A673 (cell line): Measurements from ENCODE around the gene C4BPA. TPM values are rescaled to one million over a fixed set of nuclear protein-coding genes. Genes with fewer than 3 reads are reported as not detected.

Source experiments
- BruUV-seq: library from RNA; stranded (reverse); fragments of 400-500 nt; replicated peaks from 2 replicates; lab custom pipeline; 2021; lab: Mats Ljungman, UMichigan
- CTCF ChIA-PET: fragments of 300-600 bp; sonication (Branson Sonifier 250); formaldehyde crosslinking; loops from one replicate; lab custom pipeline; 2022; ENCODE audit warnings: antibody characterized with exemption; lab: Charles Lee
- POLR2A ChIA-PET: fragments of 300-600 bp; sonication (Branson Sonifier 250); formaldehyde crosslinking; loops from one replicate; lab custom pipeline; 2022; ENCODE audit warnings: antibody characterized with exemption; ENCODE audit not compliant: low non-redundant PET; lab: Charles Lee
- DNase-seq: peaks from one replicate; pipeline ENCODE4 v3.0.0-alpha.2; 2015; ENCODE audit warnings: low spot score
- H3K27ac ChIP-seq: fragments of 200-600 bp; sonication (generic); 2 replicates; pipeline ENCODE4 v1.5.1; 2016; ENCODE audit warnings: mixed run types, low read depth, mild to moderate bottlenecking, mixed read lengths, antibody characterized with exemption, low read length; ENCODE audit not compliant: poor library complexity, severe bottlenecking
- H3K27me3 ChIP-seq: fragments of 200-600 bp; sonication (generic); replicated peaks from 2 replicates; pipeline ENCODE4 v1.6.1; 2017; ENCODE audit warnings: mixed run types, low read depth, mild to moderate bottlenecking, mixed read lengths, antibody characterized with exemption, low read length; ENCODE audit not compliant: insufficient read depth, poor library complexity
- H3K36me3 ChIP-seq: fragments of 200-600 bp; sonication (generic); 2 replicates; pipeline ENCODE4 v1.6.1; 2016; ENCODE audit warnings: mixed run types, mild to moderate bottlenecking, mixed read lengths, antibody characterized with exemption, low read length; ENCODE audit not compliant: insufficient read depth, poor library complexity, severe bottlenecking
- H3K4me1 ChIP-seq: fragments of 200-600 bp; sonication (generic); 2 replicates; pipeline ENCODE4 v1.6.1; 2017; ENCODE audit warnings: mixed run types, mild to moderate bottlenecking, mixed read lengths, antibody characterized with exemption, low read length; ENCODE audit not compliant: insufficient read depth, poor library complexity, severe bottlenecking
- H3K4me3 ChIP-seq: fragments of 200-600 bp; sonication (generic); 2 replicates; pipeline ENCODE4 v1.5.1; 2016; ENCODE audit warnings: low read depth, mixed run types, mild to moderate bottlenecking, mixed read lengths, low read length; ENCODE audit not compliant: poor library complexity, severe bottlenecking
- H3K9me3 ChIP-seq: fragments of 200-600 bp; sonication (generic); 2 replicates; pipeline ENCODE4 v1.6.1; 2016; ENCODE audit warnings: mixed run types, low read depth, mild to moderate bottlenecking, mixed read lengths, antibody characterized with exemption, low read length; ENCODE audit not compliant: poor library complexity, severe bottlenecking
- EZH2 ChIP-seq: fragments of 200-600 bp; sonication (generic); IDR thresholded peaks from 2 replicates; pipeline ENCODE4 v1.6.1; 2017; ENCODE audit warnings: borderline replicate concordance, low read depth, mild to moderate bottlenecking, mixed read lengths, antibody characterized with exemption, low read length; ENCODE audit not compliant: poor library complexity, severe bottlenecking
- intact Hi-C: fragments of 100-400 bp; cut with micrococcal nuclease; formaldehyde crosslinking; loops from one replicate; pipeline ENCODE4 v1.10.0; 2022; ENCODE audit not compliant: unreplicated experiment
- total RNA-seq: library from RNA; stranded (reverse); gene quantifications from 2 replicates; pipeline ENCODE4 v1.2.3, GENCODE V29; 2021
- TF ChIP-seq, protein P1 (sequence below): fragments of 300-800, 200-600 bp; sonication (generic); conservative IDR thresholded peaks from 2 replicates; pipeline ENCODE4 v1.5.1; 2017; ENCODE audit warnings: low read depth, mild to moderate bottlenecking, antibody characterized with exemption, low read length, moderate library complexity, mixed read lengths

The C4BPA gene
- total RNA-seq, 1 experiment from 2014 or later, result not detected

DNA sequence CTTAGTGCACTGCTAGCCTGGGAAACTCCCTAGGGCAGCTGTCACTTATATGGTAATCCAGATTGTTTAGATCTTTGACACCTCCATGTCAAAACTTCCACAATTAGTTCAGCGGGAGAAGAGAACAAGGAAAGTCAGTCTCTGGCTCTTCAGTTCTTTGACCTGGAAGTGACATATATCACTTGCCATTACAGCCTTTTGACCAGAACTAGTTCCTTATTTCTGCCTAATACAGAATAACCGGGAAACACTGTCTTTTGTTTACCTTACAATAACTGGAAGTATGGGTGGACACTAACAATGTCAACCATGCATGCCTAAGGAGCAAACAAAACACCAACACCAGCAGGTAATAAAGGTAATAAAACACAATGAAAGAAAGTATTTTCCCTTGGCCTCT, 68.3 kb downstream of the C4BPA start:
- POLR2A ChIA-PET, result no interaction called here
- TF ChIP-seq, protein P1, sequence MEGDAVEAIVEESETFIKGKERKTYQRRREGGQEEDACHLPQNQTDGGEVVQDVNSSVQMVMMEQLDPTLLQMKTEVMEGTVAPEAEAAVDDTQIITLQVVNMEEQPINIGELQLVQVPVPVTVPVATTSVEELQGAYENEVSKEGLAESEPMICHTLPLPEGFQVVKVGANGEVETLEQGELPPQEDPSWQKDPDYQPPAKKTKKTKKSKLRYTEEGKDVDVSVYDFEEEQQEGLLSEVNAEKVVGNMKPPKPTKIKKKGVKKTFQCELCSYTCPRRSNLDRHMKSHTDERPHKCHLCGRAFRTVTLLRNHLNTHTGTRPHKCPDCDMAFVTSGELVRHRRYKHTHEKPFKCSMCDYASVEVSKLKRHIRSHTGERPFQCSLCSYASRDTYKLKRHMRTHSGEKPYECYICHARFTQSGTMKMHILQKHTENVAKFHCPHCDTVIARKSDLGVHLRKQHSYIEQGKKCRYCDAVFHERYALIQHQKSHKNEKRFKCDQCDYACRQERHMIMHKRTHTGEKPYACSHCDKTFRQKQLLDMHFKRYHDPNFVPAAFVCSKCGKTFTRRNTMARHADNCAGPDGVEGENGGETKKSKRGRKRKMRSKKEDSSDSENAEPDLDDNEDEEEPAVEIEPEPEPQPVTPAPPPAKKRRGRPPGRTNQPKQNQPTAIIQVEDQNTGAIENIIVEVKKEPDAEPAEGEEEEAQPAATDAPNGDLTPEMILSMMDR, result no peak
- no peak for TF ChIP-seq EZH2

DNA sequence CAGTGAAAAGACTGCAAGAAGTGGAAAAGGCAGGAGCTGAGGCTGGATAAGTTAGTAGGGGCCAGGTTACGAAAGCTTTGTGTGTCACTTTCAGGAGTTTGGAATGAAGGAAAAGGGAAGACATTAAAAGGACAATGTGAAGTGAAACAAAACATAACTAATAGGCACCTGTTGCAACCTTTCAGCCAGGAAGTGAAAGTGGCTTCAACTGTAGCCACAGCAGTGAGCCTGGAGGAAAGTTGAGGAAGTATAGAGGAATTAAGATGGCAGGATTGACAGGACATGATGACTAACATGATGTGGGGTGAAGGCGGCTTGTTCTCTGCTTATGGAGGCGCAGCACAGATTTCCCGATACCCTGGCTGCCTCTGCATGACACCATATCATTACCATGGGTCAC, 68.9 kb downstream of the C4BPA start:
- no peak for TF ChIP-seq EZH2
- TF ChIP-seq, protein P1, result no peak
- intact Hi-C loops, result no loop called here
- POLR2A ChIA-PET, result no interaction called here
- Histone ChIP-seq H3K4me3 (no peak overlapping the region), H3K4me1 (no peaks in the 10 kb centered on the region), H3K27ac (no peak overlapping the region), H3K36me3 (no peaks in the 10 kb centered on the region), H3K27me3 (peaks cover 13% of the 10 kb centered on the region), H3K9me3 (no peaks in the 10 kb centered on the region)
- no TSS peak for BruUV-seq
- CTCF ChIA-PET, result no interaction called here
- DNase-seq, result no peak

More for the DNA sequence above, 68.3 kb downstream of the C4BPA start:
- no TSS peak for BruUV-seq
- Histone ChIP-seq H3K4me1 (no peaks in the 10 kb centered on the region), H3K27ac (no peak overlapping the region), H3K36me3 (no peaks in the 10 kb centered on the region), H3K9me3 (no peaks in the 10 kb centered on the region), H3K27me3 (peaks cover 13% of the 10 kb centered on the region), H3K4me3 (no peak overlapping the region)
- CTCF ChIA-PET, result no interaction called here
- no peak for DNase-seq
- intact Hi-C loops, result no loop called here

DNA sequence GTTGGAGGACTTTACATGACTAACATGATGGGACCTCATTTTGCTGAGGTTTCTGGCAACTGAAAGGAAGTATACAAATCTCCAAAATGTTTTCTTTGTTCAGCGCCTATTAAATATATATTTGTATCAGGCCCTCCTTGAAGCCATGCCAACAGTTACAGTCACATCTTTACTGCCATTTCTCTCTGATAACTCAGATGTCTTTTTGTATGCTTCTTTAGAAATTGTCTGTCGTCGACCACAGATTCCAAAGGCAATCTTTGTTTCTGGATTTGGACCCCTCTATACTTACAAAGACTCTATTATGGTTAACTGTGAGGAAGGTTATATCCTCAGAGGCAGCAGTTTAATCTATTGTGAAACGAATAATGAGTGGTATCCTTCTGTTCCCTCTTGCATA, 69.4 kb downstream of the C4BPA start:
- CTCF ChIA-PET, result no interaction called here
- peaks cover 18% of the 10 kb centered on the region for H3K27me3 ChIP-seq
- no TSS peak for BruUV-seq
- intact Hi-C loops, result no loop called here
- H3K36me3 ChIP-seq, result no peaks in the 10 kb centered on the region
- no peak for DNase-seq
- no peak overlapping the region for H3K4me3 ChIP-seq
- TF ChIP-seq, protein P1, result no peak
- TF ChIP-seq EZH2, result no peak
- no peaks in the 10 kb centered on the region for H3K4me1 ChIP-seq
- H3K27ac ChIP-seq, result no peak overlapping the region
- POLR2A ChIA-PET, result no interaction called here
- no peaks in the 10 kb centered on the region for H3K9me3 ChIP-seq
